Measurements from ENCODE around the gene EXOSC1.

EXOSC1 gene

GRCh38 chr10:97456686-97457065 lies 10.9 kb upstream of the EXOSC1 start:
- no peak for TF ChIP-seq CTCF (conservative IDR thresholded peaks at IDR 0.05)
- H3K27ac ChIP-seq: no peak overlapping the region

GRCh38 chr10:97456034-97456685 lies 10.4 kb upstream of the EXOSC1 start:
- no peak overlapping the region for H3K27ac ChIP-seq
- TF ChIP-seq CTCF (conservative IDR thresholded peaks at IDR 0.05): no peak

- H3K27ac ChIP-seq: no peak overlapping the region
- no peak for TF ChIP-seq CTCF (conservative IDR thresholded peaks at IDR 0.05)
Observed at GRCh38 chr10:97454330-97455036, 8.7 kb upstream of the EXOSC1 start.

- TF ChIP-seq CTCF (conservative IDR thresholded peaks at IDR 0.05): no peak
- no peak overlapping the region for H3K27ac ChIP-seq
Observed at GRCh38 chr10:97452352-97452751, 6.5 kb upstream of the EXOSC1 start.

- TF ChIP-seq CTCF (conservative IDR thresholded peaks at IDR 0.05): no peak
- H3K27ac ChIP-seq: no peak overlapping the region
Observed at GRCh38 chr10:97451605-97452004, 5.8 kb upstream of the EXOSC1 start.

GRCh38 chr10:97450828-97451227 lies 5.0 kb upstream of the EXOSC1 start:
- no peak overlapping the region for H3K27ac ChIP-seq
- no peak for TF ChIP-seq CTCF (conservative IDR thresholded peaks at IDR 0.05)

- no peak for TF ChIP-seq CTCF (conservative IDR thresholded peaks at IDR 0.05)
- peak overlapping the region; percentile 81 for H3K27ac ChIP-seq
Observed at GRCh38 chr10:97445357-97445721, 467 bp downstream of the EXOSC1 start.
